HG02870 (cell line): Measurements from ENCODE around the gene GPR137B.
"Not testable (repeated sequence)": the region's sequence is repeated elsewhere in the genome, so short reads cannot be mapped to it uniquely, and the experiment has no call there.

Experiments
- ATAC-seq: cut with Tn5 transposase; IDR thresholded peaks from one replicate; pipeline ENCODE4 v1.9.1; 2021; ENCODE audit warnings: mild to moderate bottlenecking, moderate library complexity; ENCODE audit not compliant: unreplicated experiment

GPR137B gene

DNA sequence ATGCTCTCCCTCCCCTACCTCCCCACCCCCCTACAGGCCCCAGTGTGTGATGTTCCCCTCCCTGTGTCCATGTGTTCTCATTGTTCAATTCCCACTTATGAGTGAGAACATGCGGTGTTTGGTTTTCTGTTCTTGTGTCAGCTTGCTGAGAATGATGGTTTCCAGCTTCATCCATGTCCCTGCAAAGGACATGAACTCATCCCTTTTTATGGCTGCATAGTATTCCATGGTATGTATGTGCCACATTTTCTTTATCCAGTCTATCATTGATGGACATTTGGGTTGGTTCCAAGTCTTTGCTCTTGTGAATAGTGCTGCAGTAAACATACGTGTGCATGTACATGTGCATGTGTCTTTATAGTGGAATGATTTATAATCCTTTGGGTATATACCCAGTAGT is 44.1 kb downstream of the GPR137B start:
- ATAC-seq = not testable (repeated sequence)

DNA sequence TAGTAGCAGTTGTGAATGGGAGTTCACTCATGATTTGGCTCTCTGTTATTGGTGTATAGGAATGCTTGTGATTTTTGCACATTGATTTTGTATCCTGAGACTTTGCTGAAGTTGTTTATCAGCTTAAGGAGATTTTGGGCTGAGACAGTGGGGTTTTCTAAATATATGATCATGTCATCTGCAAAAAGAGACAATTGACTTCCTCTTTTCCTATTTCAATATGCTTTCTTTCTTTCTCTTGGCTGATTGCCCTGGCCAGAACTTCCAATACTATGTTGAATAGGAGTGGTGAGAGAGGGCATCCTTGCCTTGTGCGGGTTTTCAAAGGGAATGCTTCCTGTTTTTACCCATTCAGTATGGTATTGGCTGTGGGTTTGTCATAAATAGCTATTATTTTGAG is 45.7 kb downstream of the GPR137B start:
- ATAC-seq = not testable (repeated sequence)

DNA sequence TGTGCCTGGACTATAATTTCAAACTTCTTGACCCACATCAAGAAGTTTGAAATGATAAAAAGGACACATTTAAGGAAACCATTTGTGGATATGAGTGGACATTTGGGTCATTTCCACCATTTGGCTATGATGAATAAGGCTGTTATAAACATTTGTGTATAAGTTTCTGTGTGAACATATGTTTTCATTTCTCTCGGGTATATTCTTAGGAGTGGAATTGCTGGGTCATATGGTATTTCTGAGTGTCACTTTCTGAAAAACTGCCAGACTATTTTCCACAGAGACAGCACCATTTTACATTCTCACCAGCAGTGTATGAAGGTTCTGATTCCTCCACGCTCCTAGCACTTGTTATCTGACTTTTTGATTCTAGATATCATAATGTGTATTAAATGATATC is 50.8 kb downstream of the GPR137B start:
- ATAC-seq = no peak

DNA sequence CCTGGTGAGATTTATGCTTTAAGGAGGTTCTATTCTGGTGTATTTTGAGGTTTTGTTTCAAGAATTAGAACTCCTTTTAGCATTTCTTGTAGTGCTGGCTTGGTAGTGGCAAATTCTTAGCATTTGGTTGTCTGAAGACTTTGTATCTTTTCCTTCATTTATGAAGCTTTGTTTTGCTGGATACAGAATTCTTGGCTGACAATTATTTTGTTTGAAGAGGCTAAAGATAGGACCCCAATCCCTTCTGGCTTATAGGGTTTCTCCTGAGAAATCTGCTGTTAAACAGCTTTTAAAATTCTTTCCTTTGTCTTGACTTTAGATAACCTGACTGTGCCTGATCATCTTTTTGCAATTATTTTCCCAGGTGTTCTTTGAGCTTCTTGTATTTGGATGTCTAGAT is 58.6 kb downstream of the GPR137B start:
- ATAC-seq = no peak

- no peak for ATAC-seq
Measured at GRCh38 chr1:236201786-236202185, 59.4 kb downstream of the GPR137B start.

- no peak for ATAC-seq
Measured at GRCh38 chr1:236204039-236204438, 61.7 kb downstream of the GPR137B start.

- no peak for ATAC-seq
Measured at GRCh38 chr1:236204656-236205055, 62.3 kb downstream of the GPR137B start.

- no peak for ATAC-seq
Measured at GRCh38 chr1:236206548-236206947, 64.2 kb downstream of the GPR137B start.

- no peak for ATAC-seq
Measured at GRCh38 chr1:236207121-236207520, 64.8 kb downstream of the GPR137B start.

DNA sequence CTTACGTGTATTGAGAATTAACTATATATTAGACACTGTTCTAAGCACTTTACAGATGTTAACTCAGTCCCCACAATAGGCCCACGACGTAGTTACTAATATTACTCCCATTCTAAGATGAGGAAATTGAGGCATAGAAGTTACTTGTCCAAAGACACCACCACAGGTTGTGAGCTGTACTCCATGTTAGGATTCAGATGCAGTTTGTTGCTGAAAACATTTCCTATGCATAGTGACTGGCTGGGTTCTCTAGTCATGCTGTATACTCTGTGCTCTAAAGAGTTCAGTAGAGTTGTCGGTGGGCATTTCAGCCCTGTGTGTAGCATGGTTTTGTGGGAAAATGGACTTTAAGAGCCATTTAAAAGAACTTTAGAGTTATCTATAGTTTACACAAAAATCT is 65.2 kb downstream of the GPR137B start:
- ATAC-seq = no peak

- no peak for ATAC-seq
Measured at GRCh38 chr1:236209185-236209584, 66.8 kb downstream of the GPR137B start.

DNA sequence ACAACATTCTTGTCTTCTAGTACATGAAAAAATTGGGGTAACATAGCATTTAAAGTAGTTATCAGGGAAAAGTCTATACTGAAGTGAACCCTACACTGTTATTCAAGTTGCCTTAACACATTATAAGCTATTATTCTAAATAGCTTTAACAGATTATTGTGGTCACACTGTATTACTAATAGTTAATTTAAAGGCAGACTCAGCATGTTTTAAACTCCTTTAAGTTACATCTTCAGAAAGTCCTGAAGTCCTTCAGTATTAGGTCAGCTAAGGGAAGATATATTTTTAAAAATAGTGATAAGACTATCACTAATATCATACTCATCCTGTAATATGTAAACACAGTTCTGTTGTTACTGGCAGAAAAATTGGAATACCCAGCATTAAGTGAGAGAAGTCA is 67.4 kb downstream of the GPR137B start:
- no peak for ATAC-seq

GRCh38 chr1:236211815-236212214 is 69.5 kb downstream of the GPR137B start:
- ATAC-seq = no peak

GRCh38 chr1:236213534-236213933 is 71.2 kb downstream of the GPR137B start:
- no peak for ATAC-seq

DNA sequence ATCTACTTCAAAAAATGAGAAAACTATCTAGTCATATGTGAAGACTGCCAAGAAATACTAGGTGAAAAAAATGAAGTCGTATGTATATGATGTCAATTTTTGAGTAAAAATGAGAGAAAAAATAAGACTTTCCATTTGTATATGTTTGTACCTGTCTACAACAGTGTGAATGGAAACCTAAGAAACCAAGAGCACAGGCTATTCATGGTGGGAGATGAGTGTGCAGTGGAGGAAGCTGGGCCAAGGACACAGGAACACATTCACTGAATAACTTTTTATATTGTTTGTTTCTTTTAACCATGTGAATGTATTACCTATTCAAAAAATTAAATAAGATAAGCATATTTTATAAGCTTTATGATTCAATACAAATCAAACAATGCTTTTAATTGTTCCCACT is 72.4 kb downstream of the GPR137B start:
- no peak for ATAC-seq

DNA sequence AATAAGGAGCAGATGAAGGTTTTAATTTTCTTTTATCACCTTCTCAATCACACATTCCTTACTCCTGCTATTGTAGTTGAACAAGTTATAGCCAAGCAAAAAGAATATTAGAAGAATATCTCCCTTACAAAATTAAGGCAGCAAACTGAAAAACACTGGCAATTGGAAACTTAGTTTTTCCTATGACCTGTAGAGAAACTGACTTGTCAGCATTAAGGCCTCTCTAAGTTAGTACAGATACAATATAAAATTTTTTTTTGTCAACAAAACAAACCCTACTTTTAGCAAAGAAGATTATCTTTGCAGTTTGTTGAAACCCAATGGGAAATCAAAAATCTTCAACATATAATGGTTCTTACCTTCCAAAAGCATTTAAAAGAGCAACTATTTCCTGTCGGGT is 78.1 kb downstream of the GPR137B start:
- no peak for ATAC-seq

GRCh38 chr1:236222632-236223031 is 80.3 kb downstream of the GPR137B start:
- ATAC-seq = no peak

DNA sequence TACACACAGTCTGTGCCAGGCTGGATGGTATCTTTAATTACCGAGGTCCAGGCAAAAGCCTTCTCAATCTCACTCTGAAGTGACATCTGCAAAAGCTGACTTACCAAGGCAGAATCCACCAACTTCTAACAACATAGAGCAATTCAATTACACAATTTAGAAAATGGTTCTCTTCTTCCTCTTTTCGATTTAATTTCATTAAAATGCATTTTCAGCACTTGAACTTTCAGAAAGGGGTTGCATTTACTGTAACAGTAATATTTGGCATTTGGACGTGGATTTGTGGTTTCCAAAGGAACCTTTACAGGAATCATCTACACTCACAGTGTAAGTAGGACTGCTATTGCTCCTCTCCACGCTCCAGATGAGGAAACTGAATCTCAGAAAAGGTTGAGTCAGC is 86.1 kb downstream of the GPR137B start:
- ATAC-seq = no peak

- ATAC-seq = no peak
Measured at GRCh38 chr1:236235116-236235515, 92.8 kb downstream of the GPR137B start.

DNA sequence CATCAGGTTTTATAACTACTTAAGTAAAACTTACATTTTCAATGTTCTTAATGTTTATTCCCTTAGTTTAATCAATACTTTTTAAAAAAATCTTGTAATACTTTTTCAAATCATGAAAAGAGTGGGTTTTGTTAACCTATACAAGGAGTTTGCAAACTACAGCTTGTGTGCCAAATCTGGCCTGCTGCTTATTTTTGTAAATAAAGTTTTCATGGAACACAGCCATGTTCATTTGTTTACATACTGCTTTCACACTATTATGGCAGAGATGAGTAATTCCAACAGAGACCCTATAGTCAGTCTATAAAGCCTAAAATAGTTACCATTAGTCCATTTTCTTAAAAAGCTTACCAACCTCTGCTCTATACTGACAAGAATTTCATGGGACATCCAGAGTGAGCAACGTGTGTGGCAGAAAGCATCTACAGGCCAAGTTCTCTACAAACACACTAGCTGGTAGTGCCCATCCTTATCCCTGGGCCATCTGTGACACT is 96.8 kb downstream of the GPR137B start:
- no peak for ATAC-seq

DNA sequence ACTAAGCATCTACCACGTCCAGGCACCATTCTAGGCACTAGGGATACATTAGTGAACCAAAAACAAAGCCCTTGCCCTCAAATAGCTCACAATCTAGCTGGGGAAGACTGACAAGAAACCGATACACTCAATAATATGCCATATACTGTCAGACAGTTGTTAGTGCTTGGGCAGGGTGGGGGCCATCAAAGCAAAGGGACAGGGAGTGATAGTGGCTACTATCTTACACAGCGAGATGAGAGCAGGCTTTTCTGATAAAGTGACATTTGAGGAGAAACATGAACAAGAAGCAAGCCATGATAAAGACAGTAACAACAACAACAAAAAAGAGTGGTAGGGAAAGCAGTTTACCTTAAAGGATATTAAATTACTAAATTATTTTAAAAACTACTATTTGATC is 98.3 kb downstream of the GPR137B start:
- ATAC-seq = no peak

DNA sequence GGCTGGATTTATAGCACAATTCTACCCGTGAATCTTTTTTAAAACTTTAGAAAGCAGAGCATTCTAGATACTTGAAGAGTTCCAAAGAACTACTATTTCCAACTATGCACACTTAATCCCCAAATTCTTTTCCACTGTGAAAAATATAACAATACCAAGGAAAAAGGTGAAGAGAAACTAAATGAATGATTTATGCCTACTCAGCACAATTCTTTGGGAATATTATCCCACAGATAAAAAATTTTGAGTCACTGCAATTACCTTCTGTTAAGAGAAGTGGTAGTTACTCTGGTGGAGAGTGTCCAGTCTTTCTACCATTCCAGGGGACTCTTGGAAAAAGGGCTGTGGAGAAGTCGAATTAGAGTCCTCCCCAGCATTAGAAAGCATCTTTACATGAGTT is 100.2 kb downstream of the GPR137B start:
- ATAC-seq = no peak

- ATAC-seq = no peak
Measured at GRCh38 chr1:236247286-236247685, 104.9 kb downstream of the GPR137B start.

DNA sequence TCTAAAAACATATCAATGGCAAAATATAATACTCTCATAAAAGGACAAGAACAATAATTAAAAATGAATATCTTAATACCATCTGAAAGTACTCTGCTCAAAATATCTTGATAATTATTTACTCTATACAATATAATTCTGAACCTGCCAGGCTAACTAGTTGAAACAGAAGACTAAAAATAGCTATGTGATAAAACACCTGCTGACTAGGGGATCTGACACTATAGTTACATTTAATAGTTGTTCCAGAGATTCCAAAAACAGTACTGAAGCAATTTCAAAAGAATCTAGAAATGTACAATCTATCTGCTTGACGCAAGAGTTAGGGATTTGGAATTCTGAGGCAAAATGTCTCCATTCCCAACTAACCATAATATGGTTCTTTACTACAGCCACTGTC is 109.2 kb downstream of the GPR137B start:
- ATAC-seq = no peak
